Activated CD8-positive, alpha-beta T cell treated with anti-CD3 and anti-CD28 coated beads for 36 hours (primary cell): ENCODE results near the gene SAA4. TPM values are rescaled to one million over a fixed set of nuclear protein-coding genes. Genes with fewer than 3 reads are reported as not detected.
"Not testable (repeated sequence)": the region's sequence is repeated elsewhere in the genome, so short reads cannot be mapped to it uniquely, and the experiment has no call there.

Experiments
- ATAC-seq: fragments of 200-7000 bp; cut with Tn5 transposase; one replicate; pipeline ENCODE4 v1.10.0; 2021; ENCODE audit warnings: mild to moderate bottlenecking, moderate library complexity
- CTCF ChIA-PET: fragments of 350-600 bp; sonication (Branson Sonifier 250); formaldehyde crosslinking; loops from one replicate; lab custom pipeline; 2021; ENCODE audit warnings: antibody characterized with exemption; lab: Charles Lee
- POLR2A ChIA-PET: fragments of 350-600 bp; sonication (Branson Sonifier 250); formaldehyde crosslinking; loops from one replicate; lab custom pipeline; 2021; ENCODE audit warnings: antibody characterized with exemption; lab: Charles Lee
- DNase-seq: peaks from one replicate; pipeline ENCODE4 v3.0.0-alpha.2; 2020
- H3K27ac Mint-ChIP-seq: one replicate; pipeline ENCODE4 v1.8.0; 2021; ENCODE audit warnings: mild to moderate bottlenecking, mixed read lengths
- H3K27me3 Mint-ChIP-seq: one replicate; pipeline ENCODE4 v1.8.0; 2021; ENCODE audit warnings: mixed read lengths
- H3K36me3 Mint-ChIP-seq: one replicate; pipeline ENCODE4 v1.8.0; 2021; ENCODE audit warnings: low read depth, mixed read lengths
- H3K4me1 Mint-ChIP-seq: one replicate; pipeline ENCODE4 v1.8.0; 2021; ENCODE audit warnings: low read depth, mixed read lengths
- H3K4me3 Mint-ChIP-seq: one replicate; pipeline ENCODE4 v1.8.0; 2021; ENCODE audit warnings: mild to moderate bottlenecking, moderate library complexity, mixed read lengths
- H3K9me3 Mint-ChIP-seq: one replicate; pipeline ENCODE4 v1.8.0; 2021; ENCODE audit warnings: mixed read lengths
- intact Hi-C: fragments of 100-400 bp; cut with micrococcal nuclease; formaldehyde crosslinking; loops from one replicate; pipeline ENCODE4 v1.10.0; 2022
- total RNA-seq, 2 experiments: library from RNA; stranded (reverse); gene quantifications; one replicate each; pipeline ENCODE4 v1.2.3, GENCODE V29; 2021
- TF ChIP-seq, protein P1 (sequence below): fragments of 200-600 bp; IDR thresholded peaks from one replicate; pipeline ENCODE4 v1.8.0; 2022; ENCODE audit warnings: antibody characterized with exemption, mild to moderate bottlenecking

Gene SAA4
- total RNA-seq, 2 experiments from 2014 or later: not detected

DNA sequence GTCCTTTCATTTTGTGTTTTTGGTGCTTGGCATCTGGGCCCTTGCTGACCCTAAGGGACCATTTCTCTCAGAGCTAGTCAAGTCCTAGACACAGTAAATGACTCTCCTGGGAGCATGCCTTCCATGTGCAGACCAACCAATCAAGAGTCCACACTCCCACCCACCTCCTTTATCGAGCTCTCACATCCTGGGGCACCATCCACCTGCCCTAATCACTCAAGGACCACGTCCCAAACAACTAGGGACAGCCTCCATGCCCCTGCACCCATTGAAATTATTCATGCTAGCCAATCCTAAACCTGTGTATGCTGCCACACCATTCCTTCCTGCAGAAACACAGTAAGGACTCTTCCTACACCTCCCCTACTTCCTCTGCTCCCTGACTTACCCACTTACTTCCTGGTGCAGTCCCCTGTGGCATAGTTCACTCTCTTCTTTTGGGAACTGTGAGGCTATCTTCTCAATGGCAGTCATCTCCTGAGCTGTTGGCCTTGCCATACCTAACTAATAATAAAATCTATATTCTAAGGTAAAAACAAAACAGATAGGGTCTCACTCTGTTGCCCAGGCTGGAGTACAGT is 18.3 kb upstream of the SAA4 start:
- ATAC-seq (no peak), DNase-seq (no peak)
- H3K4me3 Mint-ChIP-seq: no peak overlapping the region
- no peak overlapping the region for H3K27ac Mint-ChIP-seq
- H3K36me3 Mint-ChIP-seq: no peaks in the 10 kb centered on the region
- ChIA-PET CTCF (no interaction called here), POLR2A (no interaction called here)
- H3K27me3 Mint-ChIP-seq: no peaks in the 10 kb centered on the region
- intact Hi-C loops: no loop called here
- H3K4me1 Mint-ChIP-seq: no peaks in the 10 kb centered on the region
- H3K9me3 Mint-ChIP-seq: no peaks in the 10 kb centered on the region
- TF ChIP-seq, protein P1, sequence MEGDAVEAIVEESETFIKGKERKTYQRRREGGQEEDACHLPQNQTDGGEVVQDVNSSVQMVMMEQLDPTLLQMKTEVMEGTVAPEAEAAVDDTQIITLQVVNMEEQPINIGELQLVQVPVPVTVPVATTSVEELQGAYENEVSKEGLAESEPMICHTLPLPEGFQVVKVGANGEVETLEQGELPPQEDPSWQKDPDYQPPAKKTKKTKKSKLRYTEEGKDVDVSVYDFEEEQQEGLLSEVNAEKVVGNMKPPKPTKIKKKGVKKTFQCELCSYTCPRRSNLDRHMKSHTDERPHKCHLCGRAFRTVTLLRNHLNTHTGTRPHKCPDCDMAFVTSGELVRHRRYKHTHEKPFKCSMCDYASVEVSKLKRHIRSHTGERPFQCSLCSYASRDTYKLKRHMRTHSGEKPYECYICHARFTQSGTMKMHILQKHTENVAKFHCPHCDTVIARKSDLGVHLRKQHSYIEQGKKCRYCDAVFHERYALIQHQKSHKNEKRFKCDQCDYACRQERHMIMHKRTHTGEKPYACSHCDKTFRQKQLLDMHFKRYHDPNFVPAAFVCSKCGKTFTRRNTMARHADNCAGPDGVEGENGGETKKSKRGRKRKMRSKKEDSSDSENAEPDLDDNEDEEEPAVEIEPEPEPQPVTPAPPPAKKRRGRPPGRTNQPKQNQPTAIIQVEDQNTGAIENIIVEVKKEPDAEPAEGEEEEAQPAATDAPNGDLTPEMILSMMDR: no peak

DNA sequence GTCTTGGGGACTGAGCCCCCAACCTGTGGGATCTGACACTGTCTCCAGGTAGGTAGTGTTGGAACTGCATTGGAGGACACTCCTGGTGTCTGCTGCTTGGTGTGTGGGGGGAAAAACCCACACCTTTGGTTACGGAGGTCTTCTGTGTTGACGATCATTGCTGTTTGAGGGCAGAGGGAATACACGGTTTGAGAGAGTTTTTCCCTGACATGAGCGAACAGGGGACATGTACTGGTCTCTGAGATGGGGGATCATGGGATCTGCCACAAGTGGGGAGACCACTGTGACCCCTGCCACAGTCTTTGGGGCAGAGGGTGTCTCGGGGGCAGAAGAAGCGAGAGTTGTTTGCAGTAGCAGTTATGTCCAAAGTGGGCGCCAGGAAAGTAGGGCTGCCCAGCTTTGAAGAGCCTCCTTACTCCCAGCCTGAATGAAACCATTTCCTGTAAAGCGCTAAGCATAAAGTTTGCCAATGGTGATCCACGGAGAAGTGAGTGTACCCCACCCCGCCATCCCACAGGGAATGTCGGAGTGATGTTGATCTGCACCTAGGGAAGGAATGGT is 17.3 kb upstream of the SAA4 start:
- intact Hi-C loops: no loop called here
- no peaks in the 10 kb centered on the region for H3K36me3 Mint-ChIP-seq
- H3K9me3 Mint-ChIP-seq: no peaks in the 10 kb centered on the region
- no peak for ATAC-seq
- no peak for DNase-seq
- H3K27me3 Mint-ChIP-seq: no peaks in the 10 kb centered on the region
- TF ChIP-seq, protein P1: no peak
- CTCF ChIA-PET: interaction anchor here (2.5 kb wide), 1 partner anchor 10 kb away, joined by 12 read pairs; no protein-coding TSS in a partner anchor
- no peak overlapping the region for H3K4me3 Mint-ChIP-seq
- H3K27ac Mint-ChIP-seq: no peak overlapping the region
- POLR2A ChIA-PET: no interaction called here
- no peaks in the 10 kb centered on the region for H3K4me1 Mint-ChIP-seq

DNA sequence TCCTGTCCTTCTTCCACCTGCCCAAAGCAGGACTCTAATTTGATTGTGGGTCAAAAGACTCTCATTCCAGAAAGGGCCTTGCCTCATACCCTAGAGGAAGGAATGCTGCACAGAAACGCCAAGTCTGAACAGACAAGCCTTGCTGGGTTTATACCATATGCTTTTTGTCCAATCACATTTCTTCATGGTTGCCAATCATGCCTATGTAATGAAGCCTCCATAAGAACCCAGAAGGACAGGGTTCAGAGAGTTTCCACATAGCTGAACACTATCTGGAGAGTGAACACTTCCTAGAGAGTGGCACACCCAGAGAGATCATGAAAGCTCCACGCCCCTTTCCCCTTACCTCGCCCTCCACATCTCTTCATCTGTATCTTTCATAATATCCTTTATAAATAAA is 16.6 kb upstream of the SAA4 start:
- intact Hi-C loops: no loop called here
- Mint-ChIP-seq H3K4me1 (no peaks in the 10 kb centered on the region), H3K9me3 (no peaks in the 10 kb centered on the region), H3K27me3 (no peaks in the 10 kb centered on the region), H3K27ac (no peak overlapping the region), H3K36me3 (no peaks in the 10 kb centered on the region), H3K4me3 (no peak overlapping the region)
- ATAC-seq: no peak
- ChIA-PET CTCF (interaction anchor here (2.5 kb wide), 1 partner anchor 10 kb away, joined by 12 read pairs; no protein-coding TSS in a partner anchor), POLR2A (no interaction called here)
- TF ChIP-seq, protein P1: no peak
- no peak for DNase-seq

DNA sequence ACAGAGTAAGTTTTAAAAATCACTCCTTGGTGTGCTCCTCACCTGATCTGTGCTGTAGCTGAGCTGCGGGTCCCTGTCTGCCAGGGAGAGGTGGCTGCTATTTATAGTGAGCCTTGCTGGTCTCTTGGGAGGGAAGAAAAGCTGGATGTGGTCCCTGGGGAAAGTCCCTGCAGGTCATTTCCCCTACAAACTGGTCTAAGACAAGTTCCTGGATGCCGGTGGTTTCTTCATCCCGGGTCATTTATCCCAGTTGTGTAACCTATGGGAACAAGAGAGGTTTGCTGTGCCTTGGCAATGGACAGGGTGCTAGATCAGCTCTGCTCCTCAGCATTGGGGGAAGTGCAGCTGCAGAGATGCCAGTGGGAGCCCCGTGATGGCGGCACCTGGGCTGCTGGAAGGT is 12.0 kb upstream of the SAA4 start, which contains the start of gene SAA2:
Gene SAA2, minus strand, starts transcription at position 108 of the 400 bp plus-strand sequence. CDS start 657 bp downstream, outside the sequence.
- ATAC-seq (no peak), DNase-seq (no peak)
- ChIA-PET POLR2A (no interaction called here), CTCF (interaction anchor here (0.9 kb wide), 1 partner anchor 87 kb away, joined by 3 read pairs; no protein-coding TSS in a partner anchor)
- H3K27ac Mint-ChIP-seq: no peak within 1 kb of the TSS
- H3K27me3 Mint-ChIP-seq: no peaks in the 10 kb centered on the region
- peaks cover 8% of the 10 kb centered on the region for H3K4me1 Mint-ChIP-seq
- intact Hi-C loops: no loop called here
- H3K4me3 Mint-ChIP-seq: no peak within 1 kb of the TSS
- TF ChIP-seq, protein P1: no peak
- H3K9me3 Mint-ChIP-seq: no peaks in the 10 kb centered on the region
- no peaks in the 10 kb centered on the region for H3K36me3 Mint-ChIP-seq

DNA sequence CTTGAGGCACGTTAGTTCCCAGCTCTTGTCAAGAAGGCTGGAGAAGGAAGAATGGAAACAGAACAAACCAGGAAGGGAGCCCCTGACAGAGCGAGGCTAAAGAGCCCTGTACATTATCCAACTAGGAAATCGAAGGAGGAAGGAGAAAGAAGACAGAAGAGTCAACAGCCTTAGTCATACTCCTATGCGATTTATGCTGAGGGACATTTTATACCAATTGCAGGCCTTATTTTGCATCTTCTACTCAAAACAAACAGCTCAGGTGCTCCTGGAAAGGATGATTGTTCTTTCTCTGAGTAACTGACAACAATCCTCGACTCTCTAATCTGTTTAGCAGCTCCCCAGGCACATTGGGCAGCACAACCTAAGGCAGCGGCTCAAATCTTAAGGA is 10.6 kb upstream of the SAA4 start:
- H3K36me3 Mint-ChIP-seq, CTCF ChIA-PET, H3K27ac Mint-ChIP-seq, H3K4me3 Mint-ChIP-seq, H3K27me3 Mint-ChIP-seq, DNase-seq, H3K4me1 Mint-ChIP-seq, POLR2A ChIA-PET, H3K9me3 Mint-ChIP-seq, intact Hi-C loops: not testable (repeated sequence)
- peak; percentile 29 for ATAC-seq

DNA sequence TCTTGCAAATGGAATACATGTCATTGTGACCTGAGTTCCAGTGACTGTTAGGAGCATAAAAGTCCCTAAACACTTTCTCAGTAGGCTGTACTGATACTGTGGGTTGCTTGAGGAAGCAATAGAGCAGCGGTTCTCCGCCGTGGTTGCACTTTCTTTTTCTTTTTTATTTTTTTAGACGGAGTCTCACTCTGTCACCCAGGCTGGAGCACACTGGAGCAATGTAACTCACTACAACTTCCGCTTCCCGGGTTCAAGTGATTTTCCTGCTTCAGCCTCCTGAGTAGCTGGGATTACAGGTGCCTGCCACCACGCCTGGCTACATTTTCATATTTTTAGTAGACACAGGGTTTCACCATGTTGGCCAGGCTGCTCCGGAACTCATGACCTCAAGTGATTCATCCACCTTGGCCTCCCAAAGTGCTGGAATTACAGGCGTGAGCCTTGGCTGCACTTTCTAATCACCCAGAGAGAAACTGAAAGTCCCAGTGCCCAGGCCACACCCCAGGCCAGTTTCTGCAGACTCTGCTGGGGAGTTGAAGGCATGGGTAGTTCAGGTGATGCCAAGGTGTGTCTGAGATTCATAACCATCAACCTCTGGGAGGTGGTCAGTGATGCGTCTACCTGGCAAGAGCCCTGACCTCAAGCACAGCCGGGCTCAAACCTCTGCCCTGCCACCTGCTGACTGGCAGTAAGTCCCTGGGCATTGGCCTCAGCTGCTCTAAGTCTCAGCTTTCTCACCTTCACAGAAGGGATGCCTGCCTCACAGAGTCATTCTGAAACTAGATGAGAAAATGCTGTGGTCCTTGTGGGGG is 10.0 kb upstream of the SAA4 start:
- H3K36me3 Mint-ChIP-seq, H3K9me3 Mint-ChIP-seq, CTCF ChIA-PET, H3K4me1 Mint-ChIP-seq, intact Hi-C loops, H3K27me3 Mint-ChIP-seq: not testable (repeated sequence)
- peak; percentile 43 for DNase-seq
- peak overlapping the region; percentile 73 for H3K27ac Mint-ChIP-seq
- H3K4me3 Mint-ChIP-seq: peak overlapping the region; percentile 52
- ATAC-seq: peak; percentile 72
- POLR2A ChIA-PET: interaction anchor here (1.0 kb wide), 1 partner anchor 15 kb away, joined by 3 read pairs; no protein-coding TSS in a partner anchor
